Measurements from ENCODE around the gene OTULIN.

The OTULIN gene

GRCh38 chr5:14668181-14668591 lies 3.7 kb downstream of the OTULIN start:
- no peak for DNase-seq (ENCODE audit: low spot score)

GRCh38 chr5:14669415-14669814 lies 4.9 kb downstream of the OTULIN start:
- no peak for DNase-seq (ENCODE audit: low spot score)

GRCh38 chr5:14669975-14670374 lies 5.5 kb downstream of the OTULIN start:
- DNase-seq (ENCODE audit: low spot score): no peak

GRCh38 chr5:14671414-14671813 lies 6.9 kb downstream of the OTULIN start:
- no peak for DNase-seq (ENCODE audit: low spot score)

GRCh38 chr5:14672082-14672481 lies 7.6 kb downstream of the OTULIN start:
- DNase-seq (ENCODE audit: low spot score): no peak

- DNase-seq (ENCODE audit: low spot score): no peak
Measured at GRCh38 chr5:14672484-14673394, 8.2 kb downstream of the OTULIN start.

GRCh38 chr5:14673443-14673842 lies 8.9 kb downstream of the OTULIN start:
- DNase-seq (ENCODE audit: low spot score): no peak

- no peak for DNase-seq (ENCODE audit: low spot score)
Measured at GRCh38 chr5:14674983-14675854, 10.7 kb downstream of the OTULIN start.

GRCh38 chr5:14675865-14676300 lies 11.4 kb downstream of the OTULIN start:
- no peak for DNase-seq (ENCODE audit: low spot score)

- peak; percentile 39 for DNase-seq (ENCODE audit: low spot score)
Measured at GRCh38 chr5:14676320-14676719, 11.8 kb downstream of the OTULIN start.

- no peak for DNase-seq (ENCODE audit: low spot score)
Measured at GRCh38 chr5:14678773-14679334, 14.3 kb downstream of the OTULIN start.

GRCh38 chr5:14679595-14679994 lies 15.1 kb downstream of the OTULIN start:
- DNase-seq (ENCODE audit: low spot score): no peak

GRCh38 chr5:14681236-14681752 lies 16.8 kb downstream of the OTULIN start:
- DNase-seq (ENCODE audit: low spot score): no peak

GRCh38 chr5:14683906-14684455 lies 19.5 kb downstream of the OTULIN start:
- DNase-seq (ENCODE audit: low spot score): no peak

- DNase-seq (ENCODE audit: low spot score): no peak
Measured at GRCh38 chr5:14684757-14685156, 20.2 kb downstream of the OTULIN start.

GRCh38 chr5:14685757-14686156 lies 21.2 kb downstream of the OTULIN start:
- DNase-seq (ENCODE audit: low spot score): peak; percentile 60

GRCh38 chr5:14686517-14686916 lies 22.0 kb downstream of the OTULIN start:
- DNase-seq (ENCODE audit: low spot score): no peak

- no peak for DNase-seq (ENCODE audit: low spot score)
Measured at GRCh38 chr5:14687023-14687665, 22.6 kb downstream of the OTULIN start.

- no peak for DNase-seq (ENCODE audit: low spot score)
Measured at GRCh38 chr5:14693070-14693469, 28.6 kb downstream of the OTULIN start.

GRCh38 chr5:14695152-14695551 lies 30.6 kb downstream of the OTULIN start:
- DNase-seq (ENCODE audit: low spot score): no peak

- no peak for DNase-seq (ENCODE audit: low spot score)
Measured at GRCh38 chr5:14696057-14696456, 31.5 kb downstream of the OTULIN start.
